NCI-H2196 (cell line): ENCODE measurements around the gene RABEP1.

Source experiments
- DNase-seq: peaks from one replicate; lab custom pipeline; 2025; ENCODE audit not compliant: unreplicated experiment; lab: John Stamatoyannopoulos, UW

The RABEP1 gene

GRCh38 chr17:5264893-5265292, 17.2 kb upstream of the RABEP1 start:
- DNase-seq, result no peak

- DNase-seq, result no peak
Measured at GRCh38 chr17:5269241-5269960, 12.7 kb upstream of the RABEP1 start.

GRCh38 chr17:5272322-5272721, 9.8 kb upstream of the RABEP1 start:
- DNase-seq, result no peak

GRCh38 chr17:5282642-5283217, 646 bp downstream of the RABEP1 start:
- DNase-seq, result no peak

GRCh38 chr17:5283571-5284315, 1.7 kb downstream of the RABEP1 start:
- DNase-seq, result no peak

- DNase-seq, result no peak
Measured at GRCh38 chr17:5284681-5285080, 2.6 kb downstream of the RABEP1 start.

GRCh38 chr17:5286846-5287245, 4.8 kb downstream of the RABEP1 start:
- DNase-seq, result no peak

GRCh38 chr17:5291683-5292350, 9.7 kb downstream of the RABEP1 start:
- no peak for DNase-seq

GRCh38 chr17:5297245-5297644, 15.2 kb downstream of the RABEP1 start:
- no peak for DNase-seq

- no peak for DNase-seq
Measured at GRCh38 chr17:5299383-5299782, 17.3 kb downstream of the RABEP1 start.

GRCh38 chr17:5304636-5305035, 22.6 kb downstream of the RABEP1 start:
- no peak for DNase-seq

GRCh38 chr17:5309851-5310250, 27.8 kb downstream of the RABEP1 start:
- no peak for DNase-seq

GRCh38 chr17:5325851-5326250, 43.8 kb downstream of the RABEP1 start:
- DNase-seq, result no peak

- DNase-seq, result no peak
Measured at GRCh38 chr17:5329784-5330557, 47.9 kb downstream of the RABEP1 start.

- DNase-seq, result no peak
Measured at GRCh38 chr17:5330981-5331380, 48.9 kb downstream of the RABEP1 start.

- DNase-seq, result no peak
Measured at GRCh38 chr17:5331506-5331905, 49.4 kb downstream of the RABEP1 start.

GRCh38 chr17:5344914-5345313, 62.8 kb downstream of the RABEP1 start:
- no peak for DNase-seq

GRCh38 chr17:5352681-5353289, 70.7 kb downstream of the RABEP1 start:
- DNase-seq, result no peak

- no peak for DNase-seq
Measured at GRCh38 chr17:5354310-5354709, 72.2 kb downstream of the RABEP1 start.

GRCh38 chr17:5354886-5355415, 72.9 kb downstream of the RABEP1 start:
- DNase-seq, result no peak
